ENCODE measurements around the gene TSPAN11.

TSPAN11 gene

GRCh38 chr12:30989754-30990153, 63.2 kb downstream of the TSPAN11 start:
- TF ChIP-seq CTCF (IDR thresholded peaks at IDR 0.05; ENCODE audit: insufficient read depth, low read depth, low read length, missing control alignments): no peak
- peak; percentile 7 for DNase-seq (ENCODE audit: low read depth)
- H3K4me3 ChIP-seq (ENCODE audit: low read length): no peak overlapping the region

- no peak overlapping the region for H3K4me3 ChIP-seq (ENCODE audit: low read length)
- no peak for DNase-seq (ENCODE audit: low read depth)
- TF ChIP-seq CTCF (IDR thresholded peaks at IDR 0.05; ENCODE audit: insufficient read depth, low read depth, low read length, missing control alignments): no peak
Measured at GRCh38 chr12:30990316-30990715, 63.8 kb downstream of the TSPAN11 start.

GRCh38 chr12:30990776-30991175, 64.2 kb downstream of the TSPAN11 start:
- TF ChIP-seq CTCF (IDR thresholded peaks at IDR 0.05; ENCODE audit: insufficient read depth, low read depth, low read length, missing control alignments): no peak
- DNase-seq (ENCODE audit: low read depth): no peak
- no peak overlapping the region for H3K4me3 ChIP-seq (ENCODE audit: low read length)

- H3K4me3 ChIP-seq (ENCODE audit: low read length): no peak overlapping the region
- no peak for TF ChIP-seq CTCF (IDR thresholded peaks at IDR 0.05; ENCODE audit: insufficient read depth, low read depth, low read length, missing control alignments)
- no peak for DNase-seq (ENCODE audit: low read depth)
Measured at GRCh38 chr12:30991466-30991865, 64.9 kb downstream of the TSPAN11 start.

- H3K4me3 ChIP-seq (ENCODE audit: low read length): no peak overlapping the region
- DNase-seq (ENCODE audit: low read depth): no peak
- TF ChIP-seq CTCF (IDR thresholded peaks at IDR 0.05; ENCODE audit: insufficient read depth, low read depth, low read length, missing control alignments): no peak
Measured at GRCh38 chr12:30992381-30992780, 65.8 kb downstream of the TSPAN11 start.

- no peak overlapping the region for H3K4me3 ChIP-seq (ENCODE audit: low read length)
- DNase-seq (ENCODE audit: low read depth): no peak
Measured at GRCh38 chr12:30993766-30994165, 67.2 kb downstream of the TSPAN11 start.

More at GRCh38 chr12:30993766-30994165, 67.2 kb downstream of the TSPAN11 start:
- no peak for TF ChIP-seq CTCF (IDR thresholded peaks at IDR 0.05; ENCODE audit: insufficient read depth, low read depth, low read length, missing control alignments)
